ENCODE results near the gene PRICKLE2. TPM values are rescaled to one million over a fixed set of nuclear protein-coding genes. Genes with fewer than 3 reads are reported as not detected.
A peak's percentile ranks its signal among the peaks of the same experiment; 100 is the strongest.

Gene PRICKLE2, protein sequence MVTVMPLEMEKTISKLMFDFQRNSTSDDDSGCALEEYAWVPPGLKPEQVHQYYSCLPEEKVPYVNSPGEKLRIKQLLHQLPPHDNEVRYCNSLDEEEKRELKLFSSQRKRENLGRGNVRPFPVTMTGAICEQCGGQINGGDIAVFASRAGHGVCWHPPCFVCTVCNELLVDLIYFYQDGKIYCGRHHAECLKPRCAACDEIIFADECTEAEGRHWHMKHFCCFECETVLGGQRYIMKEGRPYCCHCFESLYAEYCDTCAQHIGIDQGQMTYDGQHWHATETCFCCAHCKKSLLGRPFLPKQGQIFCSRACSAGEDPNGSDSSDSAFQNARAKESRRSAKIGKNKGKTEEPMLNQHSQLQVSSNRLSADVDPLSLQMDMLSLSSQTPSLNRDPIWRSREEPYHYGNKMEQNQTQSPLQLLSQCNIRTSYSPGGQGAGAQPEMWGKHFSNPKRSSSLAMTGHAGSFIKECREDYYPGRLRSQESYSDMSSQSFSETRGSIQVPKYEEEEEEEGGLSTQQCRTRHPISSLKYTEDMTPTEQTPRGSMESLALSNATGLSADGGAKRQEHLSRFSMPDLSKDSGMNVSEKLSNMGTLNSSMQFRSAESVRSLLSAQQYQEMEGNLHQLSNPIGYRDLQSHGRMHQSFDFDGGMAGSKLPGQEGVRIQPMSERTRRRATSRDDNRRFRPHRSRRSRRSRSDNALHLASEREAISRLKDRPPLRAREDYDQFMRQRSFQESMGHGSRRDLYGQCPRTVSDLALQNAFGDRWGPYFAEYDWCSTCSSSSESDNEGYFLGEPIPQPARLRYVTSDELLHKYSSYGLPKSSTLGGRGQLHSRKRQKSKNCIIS
- 7.0 TPM for polyA plus RNA-seq (2013, experiment 1 of 2; ENCODE audit: insufficient read length)
- polyA plus RNA-seq (2013, experiment 2 of 2; ENCODE audit: insufficient read length) = 12.8 TPM

GRCh38 chr3:64224826-64225610, at the start of gene PRICKLE2:
TSS of gene PRICKLE2 (minus strand) at chr3:64225466. CDS start at chr3:64198927, 26,539 bp downstream.
- peak; percentile 94 for DNase-seq

DNA sequence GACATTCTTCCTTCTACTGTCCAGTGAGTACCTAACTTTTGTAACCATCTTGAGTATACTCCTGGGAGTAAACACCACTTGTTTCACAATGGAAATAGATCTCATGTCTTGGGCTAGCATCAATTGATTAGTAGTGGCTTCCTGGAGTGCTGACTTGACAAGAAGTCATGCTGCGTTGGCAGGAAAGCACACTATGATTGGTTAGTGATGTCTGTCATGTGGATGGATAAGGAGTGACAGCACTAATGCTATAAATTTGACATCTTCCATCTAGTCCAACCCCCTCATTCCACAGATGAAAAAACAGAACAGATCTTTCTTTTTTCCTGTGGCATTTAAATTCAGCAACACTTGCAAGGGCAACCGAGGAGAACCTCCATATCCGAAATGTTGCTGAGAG, 47.6 kb upstream of the PRICKLE2 start:
- no peak for DNase-seq

GRCh38 chr3:64272271-64272670, 47.0 kb upstream of the PRICKLE2 start:
- DNase-seq = no peak

DNA sequence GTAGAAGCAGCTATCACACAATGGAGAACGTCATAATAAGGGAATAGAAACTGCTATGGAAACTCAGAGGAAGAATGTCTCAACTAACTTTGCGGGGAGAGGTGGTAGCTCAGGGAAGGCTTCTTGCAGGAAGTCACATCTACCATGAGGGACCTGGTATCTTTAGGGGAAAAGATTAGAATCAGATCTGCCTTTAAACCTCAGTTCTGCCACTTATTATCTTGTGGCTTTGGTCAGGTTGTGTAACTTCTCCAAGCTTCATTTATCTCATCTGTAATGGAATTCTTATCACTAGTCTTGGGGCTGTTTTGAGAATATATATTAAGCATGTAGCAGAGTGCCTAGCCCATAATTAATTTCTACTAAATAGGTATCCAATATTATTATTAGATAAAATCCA, 46.4 kb upstream of the PRICKLE2 start:
- DNase-seq = no peak

- DNase-seq = no peak
Observed at GRCh38 chr3:64270866-64271260, 45.6 kb upstream of the PRICKLE2 start.

DNA sequence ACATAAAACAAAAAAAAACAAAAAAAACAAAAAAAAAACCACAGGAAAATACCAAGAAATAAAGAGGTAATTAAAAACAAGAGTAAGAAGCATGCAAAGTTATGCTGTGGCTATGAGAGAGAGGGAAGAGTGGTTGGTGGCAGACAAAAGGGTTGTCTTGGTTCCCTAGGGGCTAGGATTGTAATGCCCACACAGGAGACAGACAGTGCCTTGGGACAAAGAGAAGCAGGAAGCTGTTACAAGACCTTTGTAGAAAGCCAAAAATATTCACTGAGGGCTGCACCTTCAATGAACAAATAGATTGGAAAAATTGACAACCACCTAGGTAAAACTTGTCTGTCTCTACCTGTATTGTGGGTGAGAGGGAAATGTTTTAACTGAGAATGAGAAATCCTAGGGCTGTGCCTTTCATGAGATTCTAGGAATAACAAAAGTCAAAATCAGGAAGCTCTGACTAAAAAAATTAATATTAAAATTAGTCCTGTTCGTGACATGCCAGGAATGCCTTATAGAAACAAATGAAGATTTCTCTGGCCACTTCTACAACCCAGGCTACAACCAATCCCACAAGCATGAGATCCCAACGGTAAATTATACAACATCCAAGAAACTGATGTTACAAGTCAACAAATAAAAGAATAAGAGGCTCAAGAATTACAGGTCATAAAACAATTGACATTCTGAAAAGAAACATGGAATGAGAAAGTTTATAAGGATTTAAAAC, 45.0 kb upstream of the PRICKLE2 start:
- DNase-seq = peak; percentile 61

DNA sequence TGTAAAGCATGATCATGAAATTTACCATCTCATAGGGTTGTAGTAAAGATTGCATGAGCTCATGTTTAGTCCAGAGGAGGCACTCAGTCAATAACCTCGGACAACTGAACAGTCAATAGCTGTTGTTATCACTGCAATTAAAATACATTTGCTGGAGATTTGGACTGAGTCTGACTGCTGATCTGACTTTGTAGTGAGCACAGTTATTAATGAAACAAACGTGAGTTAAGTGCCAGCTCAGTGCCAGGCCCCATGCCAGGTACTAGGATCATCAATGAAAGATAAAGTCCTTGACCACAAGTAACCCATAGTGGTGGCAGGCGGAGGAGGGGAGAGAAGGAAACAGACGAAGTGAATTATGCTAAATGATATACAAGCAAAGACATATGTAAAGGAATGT, 43.7 kb upstream of the PRICKLE2 start:
- no peak for DNase-seq

- peak; percentile 68 for DNase-seq
Observed at GRCh38 chr3:64267721-64268604, 42.7 kb upstream of the PRICKLE2 start.

GRCh38 chr3:64266983-64267382, 41.7 kb upstream of the PRICKLE2 start:
- no peak for DNase-seq

GRCh38 chr3:64266065-64266931, 41.0 kb upstream of the PRICKLE2 start:
- DNase-seq = peak; percentile 94

DNA sequence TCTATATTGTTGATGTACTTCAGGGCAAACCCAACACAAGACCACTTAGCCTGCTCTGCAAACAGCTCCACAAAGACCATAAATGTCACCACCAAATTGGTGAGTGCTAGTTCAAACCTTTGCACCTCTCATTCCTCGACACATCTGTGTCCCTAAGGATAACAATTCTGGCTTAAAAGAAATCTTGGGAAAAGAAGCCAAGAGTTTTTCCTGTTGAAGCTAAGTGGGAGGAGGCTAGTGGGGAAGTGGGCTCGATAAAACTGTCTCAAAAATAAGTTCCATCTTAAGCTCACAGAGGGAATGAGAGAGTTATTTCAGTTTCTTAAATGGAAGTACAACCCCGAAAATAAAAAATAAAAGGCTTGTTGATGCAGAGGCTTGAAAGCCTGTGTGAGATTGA, 40.4 kb upstream of the PRICKLE2 start:
- no peak for DNase-seq

GRCh38 chr3:64264501-64265109, 39.3 kb upstream of the PRICKLE2 start:
- no peak for DNase-seq

DNA sequence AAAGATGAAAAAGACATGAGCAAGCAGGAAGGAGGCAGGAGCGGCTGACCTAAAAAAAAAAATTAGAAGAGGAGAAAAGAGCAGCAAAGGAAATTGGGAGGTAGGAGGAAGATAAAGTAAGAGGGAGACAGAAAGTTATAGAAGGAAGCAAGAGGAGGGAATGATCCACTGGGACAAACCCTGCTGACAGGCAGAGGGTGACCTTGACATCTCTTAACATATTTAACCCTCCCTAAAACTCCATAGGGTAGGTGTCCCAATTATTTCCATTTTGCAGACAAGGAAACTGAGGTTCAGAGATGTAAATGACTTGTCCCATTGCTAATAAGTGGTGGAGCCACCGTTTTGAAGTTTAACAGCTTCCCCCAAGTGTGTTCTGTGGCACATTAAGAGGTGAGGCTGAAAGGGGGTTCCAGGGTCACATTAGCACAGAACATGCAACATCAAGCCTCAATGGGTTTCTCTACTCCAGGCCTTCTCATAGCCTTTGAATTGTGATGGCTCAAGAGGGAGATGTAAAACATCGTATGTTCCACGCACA, 37.4 kb upstream of the PRICKLE2 start:
- DNase-seq = no peak

GRCh38 chr3:64260431-64260830, 35.2 kb upstream of the PRICKLE2 start:
- no peak for DNase-seq

DNA sequence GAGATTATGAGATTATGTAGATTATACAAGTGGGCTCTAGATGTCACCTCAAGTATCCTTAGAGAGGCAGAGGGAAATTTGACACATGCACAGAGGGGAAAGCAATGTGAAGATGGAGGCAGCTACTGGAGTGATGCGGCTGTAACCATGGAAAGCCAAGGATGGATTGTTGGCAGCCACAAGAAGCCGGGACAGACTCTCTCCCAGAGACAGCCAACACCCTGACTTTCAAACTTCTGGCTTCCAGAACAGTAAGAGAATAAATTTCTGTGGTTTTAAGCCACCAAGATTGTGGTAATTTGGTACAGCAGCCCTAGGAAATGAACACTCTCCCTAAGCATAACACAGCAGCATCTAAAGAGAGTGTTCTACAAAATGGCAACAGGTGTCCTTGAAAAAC, 34.4 kb upstream of the PRICKLE2 start:
- DNase-seq = peak; percentile 67

- DNase-seq = no peak
Observed at GRCh38 chr3:64257100-64257755, 32.0 kb upstream of the PRICKLE2 start.

DNA sequence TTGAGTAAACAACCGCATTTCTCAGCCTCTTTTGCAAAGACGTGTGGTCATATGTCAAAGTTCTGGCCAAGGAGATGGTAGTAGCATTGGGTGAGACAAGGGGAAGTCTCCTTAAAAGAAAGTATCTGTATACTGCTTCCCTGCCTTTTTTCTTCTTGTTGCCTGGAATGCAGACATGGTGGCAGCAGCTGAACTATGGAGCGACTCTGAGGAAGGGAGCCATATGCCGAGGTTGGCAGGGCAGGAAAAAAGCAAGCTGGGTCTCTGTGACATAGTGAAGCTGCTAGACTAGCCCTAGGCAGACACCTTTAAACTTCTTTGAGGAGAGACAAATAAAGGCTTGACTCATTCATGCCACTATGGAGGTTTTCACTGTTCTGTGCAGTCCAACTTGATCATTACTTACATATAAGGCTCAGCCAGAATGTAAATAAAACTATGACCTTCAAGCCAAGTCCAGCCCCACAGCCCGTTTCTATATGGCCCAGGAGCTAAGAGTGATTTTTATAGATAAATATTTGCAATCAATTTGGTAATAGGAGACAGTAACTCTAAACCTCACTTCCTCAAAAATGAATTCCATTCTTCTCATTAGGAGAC, 30.6 kb upstream of the PRICKLE2 start:
- DNase-seq = no peak

- DNase-seq = no peak
Observed at GRCh38 chr3:64254443-64254842, 29.2 kb upstream of the PRICKLE2 start.

All from fibroblast of skin of back (primary cell).